ENCODE measurements around the gene PTPN20.

- no peak for TF ChIP-seq ELF4 (IDR thresholded peaks at IDR 0.05)
- no peak for TF ChIP-seq BHLHE40 (IDR thresholded peaks at IDR 0.05; ENCODE audit: borderline replicate concordance)
- TF ChIP-seq ARNT (IDR thresholded peaks at IDR 0.05), result no peak
Measured at GRCh38 chr10:47036771-47037170, 125.5 kb downstream of the PTPN20 start.
